ENCODE measurements around the gene TENT5C. TPM values are rescaled to one million over a fixed set of nuclear protein-coding genes. Genes with fewer than 3 reads are reported as not detected.

The TENT5C gene
- total and polyA plus RNA-seq, 10 of the 15 experiments (the other 5 are each of a cell fraction or from before 2014, with no cell fraction given): 0.19 to 2.4 (median 0.78) TPM

GRCh38 chr1:117570988-117571409, 34.8 kb upstream of the TENT5C start (continued):
- TF ChIP-seq, protein P1, sequence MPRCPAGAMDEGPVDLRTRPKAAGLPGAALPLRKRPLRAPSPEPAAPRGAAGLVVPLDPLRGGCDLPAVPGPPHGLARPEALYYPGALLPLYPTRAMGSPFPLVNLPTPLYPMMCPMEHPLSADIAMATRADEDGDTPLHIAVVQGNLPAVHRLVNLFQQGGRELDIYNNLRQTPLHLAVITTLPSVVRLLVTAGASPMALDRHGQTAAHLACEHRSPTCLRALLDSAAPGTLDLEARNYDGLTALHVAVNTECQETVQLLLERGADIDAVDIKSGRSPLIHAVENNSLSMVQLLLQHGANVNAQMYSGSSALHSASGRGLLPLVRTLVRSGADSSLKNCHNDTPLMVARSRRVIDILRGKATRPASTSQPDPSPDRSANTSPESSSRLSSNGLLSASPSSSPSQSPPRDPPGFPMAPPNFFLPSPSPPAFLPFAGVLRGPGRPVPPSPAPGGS (IDR thresholded peaks at IDR 0.05; ENCODE audit: borderline replicate concordance, insufficient read depth, low read depth, low read length, poor library complexity, severe bottlenecking): no peak
- TF ChIP-seq NRF1 (conservative IDR thresholded peaks at IDR 0.05; ENCODE audit: low read depth, low read length) (no peak), ZSCAN29 (IDR thresholded peaks at IDR 0.05) (no peak), SP1 (IDR thresholded peaks at IDR 0.05; ENCODE audit: low read depth, low read length) (no peak), IRF4 (IDR thresholded peaks at IDR 0.05; ENCODE audit: low read depth, low read length) (no peak), ZNF217 (IDR thresholded peaks at IDR 0.05) (no peak), ZNF24 (IDR thresholded peaks at IDR 0.05) (no peak), EGR1 (IDR thresholded peaks at IDR 0.05; ENCODE audit: borderline replicate concordance in 1 of 2, low read depth in 2 of 2, low read length in 2 of 2) (no peak)
- TF ChIP-seq, protein P2, sequence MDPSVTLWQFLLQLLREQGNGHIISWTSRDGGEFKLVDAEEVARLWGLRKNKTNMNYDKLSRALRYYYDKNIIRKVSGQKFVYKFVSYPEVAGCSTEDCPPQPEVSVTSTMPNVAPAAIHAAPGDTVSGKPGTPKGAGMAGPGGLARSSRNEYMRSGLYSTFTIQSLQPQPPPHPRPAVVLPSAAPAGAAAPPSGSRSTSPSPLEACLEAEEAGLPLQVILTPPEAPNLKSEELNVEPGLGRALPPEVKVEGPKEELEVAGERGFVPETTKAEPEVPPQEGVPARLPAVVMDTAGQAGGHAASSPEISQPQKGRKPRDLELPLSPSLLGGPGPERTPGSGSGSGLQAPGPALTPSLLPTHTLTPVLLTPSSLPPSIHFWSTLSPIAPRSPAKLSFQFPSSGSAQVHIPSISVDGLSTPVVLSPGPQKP (IDR thresholded peaks at IDR 0.05; ENCODE audit: low read depth, low read length): no peak

- Histone ChIP-seq H3K4me1 (ENCODE audit: control insufficient read depth, insufficient read depth, low read length) (no peaks in the 10 kb centered on the region), H2AFZ (ENCODE audit: control insufficient read depth, low read depth, low read length) (no peak overlapping the region), H3K4me2 (ENCODE audit: control insufficient read depth, insufficient read depth) (no peak overlapping the region), H3K9me3 (replicated peaks; ENCODE audit: control insufficient read depth, insufficient read depth, low read length) (no peaks in the 10 kb centered on the region), H3K27me3 (replicated peaks in 1 of 2; ENCODE audit: control insufficient read depth in 2 of 2, insufficient read depth in 2 of 2, low read length in 1 of 2) (peaks cover 0 to 3% of the 10 kb centered on the region in 2 experiments; a peak in 3 of 4 replicates), H3K36me3 (ENCODE audit: control insufficient read depth in 2 of 2, insufficient read depth in 2 of 2, low read length in 1 of 2) (no peaks in the 10 kb centered on the region), H3K4me3 (no peak overlapping the region), H3K27ac (ENCODE audit: control insufficient read depth, insufficient read depth) (no peak overlapping the region), H3K79me2 (ENCODE audit: control insufficient read depth, insufficient read depth, low read length) (no peaks in the 10 kb centered on the region), H3K9ac (ENCODE audit: control insufficient read depth, insufficient read depth, low read length) (no peak overlapping the region), H4K20me1 (ENCODE audit: control insufficient read depth, insufficient read depth) (no peaks in the 10 kb centered on the region)
- WGBS (ENCODE audit: insufficient coverage, insufficient replicate concordance, low lambda C conversion rate, missing lambda C conversion rate): 27% methylated on average over 5 of the region's 5 CpGs
- no TSS peak for BruUV-seq (replicated peaks)
- RAD21 ChIA-PET (ENCODE audit: unreplicated experiment): no interaction called here
- TF ChIP-seq MAX (IDR thresholded peaks at IDR 0.05; ENCODE audit: low read depth, low read length): no peak
- no peak for TF ChIP-seq CHD4 (IDR thresholded peaks at IDR 0.05)
- TF ChIP-seq MEF2B (IDR thresholded peaks at IDR 0.05; ENCODE audit: partially characterized antibody, poor library complexity, severe bottlenecking): no peak
- TF ChIP-seq, protein P3, sequence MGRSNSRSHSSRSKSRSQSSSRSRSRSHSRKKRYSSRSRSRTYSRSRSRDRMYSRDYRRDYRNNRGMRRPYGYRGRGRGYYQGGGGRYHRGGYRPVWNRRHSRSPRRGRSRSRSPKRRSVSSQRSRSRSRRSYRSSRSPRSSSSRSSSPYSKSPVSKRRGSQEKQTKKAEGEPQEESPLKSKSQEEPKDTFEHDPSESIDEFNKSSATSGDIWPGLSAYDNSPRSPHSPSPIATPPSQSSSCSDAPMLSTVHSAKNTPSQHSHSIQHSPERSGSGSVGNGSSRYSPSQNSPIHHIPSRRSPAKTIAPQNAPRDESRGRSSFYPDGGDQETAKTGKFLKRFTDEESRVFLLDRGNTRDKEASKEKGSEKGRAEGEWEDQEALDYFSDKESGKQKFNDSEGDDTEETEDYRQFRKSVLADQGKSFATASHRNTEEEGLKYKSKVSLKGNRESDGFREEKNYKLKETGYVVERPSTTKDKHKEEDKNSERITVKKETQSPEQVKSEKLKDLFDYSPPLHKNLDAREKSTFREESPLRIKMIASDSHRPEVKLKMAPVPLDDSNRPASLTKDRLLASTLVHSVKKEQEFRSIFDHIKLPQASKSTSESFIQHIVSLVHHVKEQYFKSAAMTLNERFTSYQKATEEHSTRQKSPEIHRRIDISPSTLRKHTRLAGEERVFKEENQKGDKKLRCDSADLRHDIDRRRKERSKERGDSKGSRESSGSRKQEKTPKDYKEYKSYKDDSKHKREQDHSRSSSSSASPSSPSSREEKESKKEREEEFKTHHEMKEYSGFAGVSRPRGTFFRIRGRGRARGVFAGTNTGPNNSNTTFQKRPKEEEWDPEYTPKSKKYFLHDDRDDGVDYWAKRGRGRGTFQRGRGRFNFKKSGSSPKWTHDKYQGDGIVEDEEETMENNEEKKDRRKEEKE (IDR thresholded peaks at IDR 0.05): no peak
- no peak for TF ChIP-seq NR2F1 (conservative IDR thresholded peaks at IDR 0.05)
- no peak for FAIRE-seq
- no peak for DNase-seq (ENCODE audit: low read depth, low spot score)
- SMC1A ChIA-PET (ENCODE audit: uncharacterized antibody, unreplicated experiment): interaction anchor here (1.1 to 1.2 kb wide), 2 partner anchors 9 to 36 kb away, joined by 3 to 4 read pairs; no protein-coding TSS in a partner anchor
- POLR2A ChIA-PET: no interaction called here
- CTCF ChIA-PET: interaction anchor here (1.2 kb wide), 1 partner anchor 37 kb away, joined by 3 read pairs; no protein-coding TSS in a partner anchor
- intact Hi-C loops (cut with micrococcal nuclease; ENCODE audit: unreplicated experiment): no loop called here
- no peak for ATAC-seq
- in situ Hi-C loops (cut with MboI): no loop called here
These were observed 34.4 kb upstream of the TENT5C start for GRCh38 chr1:117571496-117571895.

Data from GM12878 (cell line).